ENCODE measurements around the gene EVC. TPM values are rescaled to one million over a fixed set of nuclear protein-coding genes. Genes with fewer than 3 reads are reported as not detected.

The EVC gene
- polyA plus RNA-seq, 3 donors = 4.0 to 6.2 (median 4.0) TPM

- no peak overlapping the region for H3K27ac ChIP-seq (ENCODE audit: low read depth, low read length)
- 81 to 86% (median 85%) methylated on average over 17 of the region's 17 CpGs for WGBS, 3 donors
Observed at GRCh38 chr4:5750946-5751665, 40.1 kb downstream of the EVC start.

- 78 to 83% (median 79%) methylated on average over 14 of the region's 14 CpGs for WGBS, 3 donors
- H3K27ac ChIP-seq (ENCODE audit: low read depth, low read length) = no peak overlapping the region
Observed at GRCh38 chr4:5751666-5752375, 40.8 kb downstream of the EVC start.

- WGBS, 3 donors = 65 to 82% (median 80%) methylated on average over 26 of the region's 26 CpGs
- no peak overlapping the region for H3K27ac ChIP-seq (ENCODE audit: low read depth, low read length)
Observed at GRCh38 chr4:5752376-5753184, 41.6 kb downstream of the EVC start.

- H3K27ac ChIP-seq (ENCODE audit: low read depth, low read length) = no peak overlapping the region
- 77 to 93% (median 90%) methylated on average over 7 of the region's 7 CpGs for WGBS, 3 donors
Observed at GRCh38 chr4:5753366-5753765, 42.4 kb downstream of the EVC start.

GRCh38 chr4:5753766-5754528 is 42.9 kb downstream of the EVC start:
- WGBS, 3 donors = 81 to 86% (median 82%) methylated on average over 17 to 19 of the region's 19 CpGs
- no peak overlapping the region for H3K27ac ChIP-seq (ENCODE audit: low read depth, low read length)

GRCh38 chr4:5754529-5754881 is 43.5 kb downstream of the EVC start:
- WGBS, 3 donors = 95 to 99% (median 98%) methylated on average over 8 of the region's 8 CpGs
- H3K27ac ChIP-seq (ENCODE audit: low read depth, low read length) = no peak overlapping the region

GRCh38 chr4:5755161-5755560 is 44.2 kb downstream of the EVC start:
- WGBS, 3 donors = 93 to 95% (median 95%) methylated on average over 16 of the region's 16 CpGs
- H3K27ac ChIP-seq (ENCODE audit: low read depth, low read length) = no peak overlapping the region

GRCh38 chr4:5755679-5756078 is 44.7 kb downstream of the EVC start:
- 67 to 93% (median 87%) methylated on average over 6 to 7 of the region's 7 CpGs for WGBS, 3 donors
- no peak overlapping the region for H3K27ac ChIP-seq (ENCODE audit: low read depth, low read length)

GRCh38 chr4:5756271-5756670 is 45.3 kb downstream of the EVC start:
- no peak overlapping the region for H3K27ac ChIP-seq (ENCODE audit: low read depth, low read length)
- WGBS, 3 donors = 91 to 96% (median 91%) methylated on average over 9 of the region's 9 CpGs

- no peak overlapping the region for H3K27ac ChIP-seq (ENCODE audit: low read depth, low read length)
- 92 to 96% (median 94%) methylated on average over 7 of the region's 7 CpGs for WGBS, 3 donors
Observed at GRCh38 chr4:5757091-5757490, 46.1 kb downstream of the EVC start.

GRCh38 chr4:5757536-5757935 is 46.5 kb downstream of the EVC start:
- 89 to 98% (median 94%) methylated on average over 4 of the region's 4 CpGs for WGBS, 3 donors
- no peak overlapping the region for H3K27ac ChIP-seq (ENCODE audit: low read depth, low read length)

- 91 to 94% (median 93%) methylated on average over 10 of the region's 10 CpGs for WGBS, 3 donors
Observed at GRCh38 chr4:5757954-5758353, 47.0 kb downstream of the EVC start.

GRCh38 chr4:5758741-5759140 is 47.7 kb downstream of the EVC start:
- H3K27ac ChIP-seq (ENCODE audit: low read depth, low read length) = no peak overlapping the region
- WGBS, 3 donors = 79 to 92% (median 80%) methylated on average over 7 of the region's 7 CpGs

More at GRCh38 chr4:5757954-5758353, 47.0 kb downstream of the EVC start:
- no peak overlapping the region for H3K27ac ChIP-seq (ENCODE audit: low read depth, low read length)

- WGBS, 3 donors = 91 to 93% (median 92%) methylated on average over 22 of the region's 22 CpGs
- H3K27ac ChIP-seq (ENCODE audit: low read depth, low read length) = no peak overlapping the region
Observed at GRCh38 chr4:5759236-5760075, 48.5 kb downstream of the EVC start.

- WGBS, 3 donors = 92 to 97% (median 94%) methylated on average over 5 of the region's 5 CpGs
- H3K27ac ChIP-seq (ENCODE audit: low read depth, low read length) = no peak overlapping the region
Observed at GRCh38 chr4:5760246-5760645, 49.2 kb downstream of the EVC start.

- H3K27ac ChIP-seq (ENCODE audit: low read depth, low read length) = no peak overlapping the region
- 91 to 95% (median 91%) methylated on average over 9 of the region's 9 CpGs for WGBS, 3 donors
Observed at GRCh38 chr4:5760936-5761480, 50.0 kb downstream of the EVC start.

- 82 to 90% (median 86%) methylated on average over 4 of the region's 4 CpGs for WGBS, 3 donors
- no peak overlapping the region for H3K27ac ChIP-seq (ENCODE audit: low read depth, low read length)
Observed at GRCh38 chr4:5770051-5770450, 59.0 kb downstream of the EVC start.

All from adipose tissue (tissue), 3 donors.